Osteoblast (primary cell): ENCODE results near the gene TAF5L. TPM values are rescaled to one million over a fixed set of nuclear protein-coding genes. Genes with fewer than 3 reads are reported as not detected.

Source experiments
- DNase-seq: peaks from one replicate; pipeline ENCODE4 v3.0.0; 2011; ENCODE audit warnings: low spot score, mixed read lengths; ENCODE audit not compliant: insufficient read length; ENCODE audit errors: missing footprints
- H2AFZ ChIP-seq: 2 replicates; pipeline ENCODE4 v1.6.0; 2011; ENCODE audit warnings: mild to moderate bottlenecking, low read length
- H3K27ac ChIP-seq: 2 replicates; pipeline ENCODE4 v1.5.1; 2011; ENCODE audit warnings: mild to moderate bottlenecking, low read depth, low read length, moderate library complexity
- H3K27me3 ChIP-seq: 2 replicates; pipeline ENCODE4 v1.6.0; 2012; ENCODE audit warnings: mild to moderate bottlenecking, control low read depth, inconsistent platforms, low read length, moderate library complexity; ENCODE audit not compliant: insufficient read depth
- H3K36me3 ChIP-seq: 2 replicates; pipeline ENCODE4 v1.5.1; 2011; ENCODE audit warnings: mild to moderate bottlenecking, low read length, control low read depth, moderate library complexity; ENCODE audit not compliant: insufficient read depth
- H3K4me1 ChIP-seq: 2 replicates; pipeline ENCODE4 v1.5.1; 2011; ENCODE audit warnings: mild to moderate bottlenecking, low read length, control low read depth, moderate library complexity; ENCODE audit not compliant: insufficient read depth
- H3K4me2 ChIP-seq: 2 replicates; pipeline ENCODE4 v1.6.0; 2011; ENCODE audit warnings: mild to moderate bottlenecking, low read length; ENCODE audit not compliant: insufficient read depth
- H3K4me3 ChIP-seq: fragments of 200-600 bp; sonication (generic); 3 replicates; pipeline ENCODE4 v1.5.1; 2012; ENCODE audit warnings: mild to moderate bottlenecking, low read length, inconsistent platforms; ENCODE audit not compliant: insufficient read depth
- H3K79me2 ChIP-seq: 2 replicates; pipeline ENCODE4 v1.6.0; 2012; ENCODE audit warnings: mild to moderate bottlenecking, low read length, control low read depth, inconsistent platforms; ENCODE audit not compliant: insufficient read depth
- H3K9me3 ChIP-seq: 2 replicates; pipeline ENCODE4 v1.5.1; 2011; ENCODE audit warnings: low read depth, low read length, control low read depth
- H4K20me1 ChIP-seq: 2 replicates; pipeline ENCODE4 v1.6.0; 2012; ENCODE audit warnings: mild to moderate bottlenecking, low read length, control low read depth; ENCODE audit not compliant: insufficient read depth
- total RNA-seq: library from RNA; depleted of rRNA; stranded (reverse); fragments of >200 nt; gene quantifications from 2 replicates; pipeline ENCODE4 v1.2.3, GENCODE V29; 2012
- TF ChIP-seq, protein P1 (sequence below): IDR thresholded peaks from 2 replicates; pipeline ENCODE4 v1.5.1; 2011; ENCODE audit warnings: mild to moderate bottlenecking, low read depth, low read length, moderate library complexity; ENCODE audit errors: extremely low read depth

Gene TAF5L
- total RNA-seq, 1 donor: 13.4 TPM

DNA sequence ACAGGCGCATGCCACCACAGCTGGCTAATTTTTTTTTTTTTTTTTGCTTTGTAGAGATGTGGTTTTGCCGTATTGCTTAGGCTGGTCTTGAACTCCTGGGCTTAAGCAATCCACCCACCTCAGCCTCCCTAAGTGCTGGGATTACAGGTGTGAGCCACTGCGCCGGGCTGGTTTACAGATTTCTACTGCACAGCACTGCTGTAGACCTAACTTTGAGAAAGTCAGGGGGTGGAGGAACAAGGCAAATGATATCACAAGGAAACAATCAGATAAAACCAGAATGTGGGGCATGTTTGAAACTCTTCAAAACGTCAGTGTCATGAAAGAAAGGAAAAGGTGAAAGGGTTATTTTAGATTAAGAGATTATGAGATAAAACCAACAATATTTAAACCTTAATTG lies 45.4 kb upstream of the TAF5L start:
- no peak for DNase-seq
- Histone ChIP-seq H4K20me1 (no peaks in the 10 kb centered on the region), H3K27ac (no peak overlapping the region), H3K79me2 (no peaks in the 10 kb centered on the region), H3K36me3 (no peaks in the 10 kb centered on the region), H3K9me3 (no peaks in the 10 kb centered on the region), H2AFZ (no peak overlapping the region), H3K4me2 (no peak overlapping the region), H3K4me3 (no peak overlapping the region), H3K27me3 (no peaks in the 10 kb centered on the region), H3K4me1 (no peaks in the 10 kb centered on the region)
- TF ChIP-seq, protein P1, sequence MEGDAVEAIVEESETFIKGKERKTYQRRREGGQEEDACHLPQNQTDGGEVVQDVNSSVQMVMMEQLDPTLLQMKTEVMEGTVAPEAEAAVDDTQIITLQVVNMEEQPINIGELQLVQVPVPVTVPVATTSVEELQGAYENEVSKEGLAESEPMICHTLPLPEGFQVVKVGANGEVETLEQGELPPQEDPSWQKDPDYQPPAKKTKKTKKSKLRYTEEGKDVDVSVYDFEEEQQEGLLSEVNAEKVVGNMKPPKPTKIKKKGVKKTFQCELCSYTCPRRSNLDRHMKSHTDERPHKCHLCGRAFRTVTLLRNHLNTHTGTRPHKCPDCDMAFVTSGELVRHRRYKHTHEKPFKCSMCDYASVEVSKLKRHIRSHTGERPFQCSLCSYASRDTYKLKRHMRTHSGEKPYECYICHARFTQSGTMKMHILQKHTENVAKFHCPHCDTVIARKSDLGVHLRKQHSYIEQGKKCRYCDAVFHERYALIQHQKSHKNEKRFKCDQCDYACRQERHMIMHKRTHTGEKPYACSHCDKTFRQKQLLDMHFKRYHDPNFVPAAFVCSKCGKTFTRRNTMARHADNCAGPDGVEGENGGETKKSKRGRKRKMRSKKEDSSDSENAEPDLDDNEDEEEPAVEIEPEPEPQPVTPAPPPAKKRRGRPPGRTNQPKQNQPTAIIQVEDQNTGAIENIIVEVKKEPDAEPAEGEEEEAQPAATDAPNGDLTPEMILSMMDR: no peak

DNA sequence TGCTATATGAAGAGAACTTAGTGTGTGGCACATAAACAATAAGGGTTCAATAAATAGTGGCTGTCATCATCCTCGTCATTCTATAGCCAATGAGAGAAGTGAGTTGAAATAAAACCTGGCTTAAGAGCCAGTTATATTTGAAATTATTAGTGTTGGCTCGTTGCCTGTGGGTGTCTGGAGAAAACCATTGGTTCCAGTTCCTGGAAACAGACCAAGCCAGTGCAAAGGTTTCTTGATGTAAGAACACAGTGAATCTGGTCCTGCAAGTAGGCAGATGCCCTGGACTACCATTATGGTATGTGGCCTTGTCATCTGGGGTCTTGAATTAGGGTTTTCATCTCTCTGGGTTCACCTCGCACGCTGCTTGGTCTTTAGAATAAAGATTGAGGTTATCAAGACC lies 43.4 kb upstream of the TAF5L start:
- H3K36me3 ChIP-seq: no peaks in the 10 kb centered on the region
- H4K20me1 ChIP-seq: no peaks in the 10 kb centered on the region
- H3K79me2 ChIP-seq: no peaks in the 10 kb centered on the region
- H3K4me3 ChIP-seq: no peak overlapping the region
- no peak overlapping the region for H3K4me2 ChIP-seq
- no peak overlapping the region for H2AFZ ChIP-seq
- no peaks in the 10 kb centered on the region for H3K9me3 ChIP-seq
- no peak overlapping the region for H3K27ac ChIP-seq
- TF ChIP-seq, protein P1: no peak
- no peak for DNase-seq
- H3K27me3 ChIP-seq: no peaks in the 10 kb centered on the region
- no peaks in the 10 kb centered on the region for H3K4me1 ChIP-seq

DNA sequence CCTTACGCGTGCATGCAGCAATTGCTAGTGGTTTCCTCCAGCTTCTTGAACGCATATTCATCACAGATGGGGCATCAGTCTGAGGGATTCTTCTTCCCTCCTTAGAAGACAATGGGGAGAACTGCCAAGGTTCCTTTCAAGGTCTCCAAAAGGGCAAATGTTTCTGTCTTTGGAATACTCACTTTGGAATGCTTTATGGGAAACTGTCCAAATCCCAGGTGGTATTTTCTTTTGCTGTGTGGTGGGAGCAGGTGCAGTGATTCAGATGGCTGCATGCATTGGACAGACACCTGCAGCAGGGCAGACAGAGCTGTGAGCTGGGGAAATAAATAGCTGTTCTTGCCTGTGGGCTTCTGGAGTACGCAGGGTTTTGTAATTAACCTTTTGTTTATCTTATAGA lies 40.7 kb upstream of the TAF5L start:
- Histone ChIP-seq H3K4me3 (no peak overlapping the region), H3K27me3 (no peaks in the 10 kb centered on the region), H3K4me2 (no peak overlapping the region), H3K9me3 (no peaks in the 10 kb centered on the region), H3K79me2 (no peaks in the 10 kb centered on the region), H3K36me3 (no peaks in the 10 kb centered on the region), H2AFZ (no peak overlapping the region), H3K4me1 (no peaks in the 10 kb centered on the region), H3K27ac (no peak overlapping the region), H4K20me1 (no peaks in the 10 kb centered on the region)
- TF ChIP-seq, protein P1: no peak
- no peak for DNase-seq

DNA sequence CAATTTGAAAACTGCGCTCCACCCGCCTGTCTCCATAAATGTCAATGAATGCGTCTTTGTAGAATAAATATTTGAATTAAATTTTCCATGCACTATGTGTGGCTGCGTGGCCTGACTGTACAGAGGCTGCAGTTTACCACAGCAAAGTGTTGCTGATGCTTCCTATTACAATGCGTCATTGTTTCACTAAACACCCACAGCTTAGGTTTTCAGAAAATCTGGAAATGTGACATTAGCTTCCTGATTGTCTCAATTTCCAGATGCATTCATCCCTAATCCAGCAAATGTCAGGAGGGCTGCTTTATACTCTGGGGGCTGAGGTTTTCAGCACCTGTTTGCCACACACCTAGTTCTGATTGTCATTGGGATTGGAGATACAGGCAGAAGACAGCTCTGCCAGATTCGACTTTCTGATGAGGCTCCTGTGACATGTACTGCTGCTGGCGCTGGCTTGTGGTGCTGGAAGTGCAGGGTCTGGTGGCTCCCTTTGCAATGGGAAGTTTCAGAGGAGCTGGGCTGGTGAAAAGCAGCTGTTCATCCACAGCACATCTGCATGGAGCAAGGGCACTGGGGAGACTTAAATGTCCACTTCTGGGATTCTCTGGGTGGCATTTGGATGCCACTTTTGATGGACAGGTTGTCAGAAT lies 40.1 kb upstream of the TAF5L start:
- Histone ChIP-seq H2AFZ (no peak overlapping the region), H3K4me3 (no peak overlapping the region), H3K4me2 (no peak overlapping the region), H3K9me3 (no peaks in the 10 kb centered on the region), H3K4me1 (no peaks in the 10 kb centered on the region), H3K27me3 (no peaks in the 10 kb centered on the region), H3K79me2 (no peaks in the 10 kb centered on the region), H3K36me3 (peaks cover 1% of the 10 kb centered on the region), H3K27ac (no peak overlapping the region), H4K20me1 (no peaks in the 10 kb centered on the region)
- TF ChIP-seq, protein P1: no peak
- no peak for DNase-seq
